ENCODE measurements around the gene TFAP2A.

DNA sequence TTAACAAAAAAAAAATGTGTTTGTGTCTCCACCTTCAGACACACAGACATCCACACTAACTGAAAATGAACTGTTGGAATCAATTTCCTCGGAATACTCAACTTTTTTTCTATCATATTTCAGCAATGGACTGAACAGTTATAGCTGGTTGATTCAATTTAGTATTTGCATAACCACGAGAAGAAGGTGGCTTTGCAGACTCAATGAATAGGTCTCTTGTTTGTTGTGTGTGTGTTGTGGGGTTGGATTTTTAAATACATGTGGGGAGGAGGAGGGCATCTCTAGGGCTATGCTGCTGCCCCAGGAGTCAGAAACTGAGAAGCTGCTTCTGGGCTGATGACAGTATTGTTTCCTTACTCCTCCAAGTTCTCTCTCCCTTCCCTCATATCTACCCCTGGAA is 28.7 kb downstream of the TFAP2A start:
- TF ChIP-seq, protein P1, sequence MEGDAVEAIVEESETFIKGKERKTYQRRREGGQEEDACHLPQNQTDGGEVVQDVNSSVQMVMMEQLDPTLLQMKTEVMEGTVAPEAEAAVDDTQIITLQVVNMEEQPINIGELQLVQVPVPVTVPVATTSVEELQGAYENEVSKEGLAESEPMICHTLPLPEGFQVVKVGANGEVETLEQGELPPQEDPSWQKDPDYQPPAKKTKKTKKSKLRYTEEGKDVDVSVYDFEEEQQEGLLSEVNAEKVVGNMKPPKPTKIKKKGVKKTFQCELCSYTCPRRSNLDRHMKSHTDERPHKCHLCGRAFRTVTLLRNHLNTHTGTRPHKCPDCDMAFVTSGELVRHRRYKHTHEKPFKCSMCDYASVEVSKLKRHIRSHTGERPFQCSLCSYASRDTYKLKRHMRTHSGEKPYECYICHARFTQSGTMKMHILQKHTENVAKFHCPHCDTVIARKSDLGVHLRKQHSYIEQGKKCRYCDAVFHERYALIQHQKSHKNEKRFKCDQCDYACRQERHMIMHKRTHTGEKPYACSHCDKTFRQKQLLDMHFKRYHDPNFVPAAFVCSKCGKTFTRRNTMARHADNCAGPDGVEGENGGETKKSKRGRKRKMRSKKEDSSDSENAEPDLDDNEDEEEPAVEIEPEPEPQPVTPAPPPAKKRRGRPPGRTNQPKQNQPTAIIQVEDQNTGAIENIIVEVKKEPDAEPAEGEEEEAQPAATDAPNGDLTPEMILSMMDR (conservative IDR thresholded peaks at IDR 0.05; ENCODE audit: low read length), result no peak
- no peak for TF ChIP-seq EZH2phosphoT487 (IDR thresholded peaks at IDR 0.05; ENCODE audit: borderline replicate concordance)

Measured in Loucy (cell line).